IPS-18a (cell line): ENCODE results near the gene TMED3.

Source experiments
- H3K27ac ChIP-seq: one replicate; pipeline ENCODE4 v1.5.1; 2013; ENCODE audit warnings: low read length
- H3K27me3 ChIP-seq: one replicate; pipeline ENCODE4 v1.6.1; 2013; ENCODE audit warnings: mild to moderate bottlenecking, low read length; ENCODE audit not compliant: control insufficient read depth, insufficient read depth
- H3K36me3 ChIP-seq: one replicate; pipeline ENCODE4 v1.6.1; 2013; ENCODE audit warnings: low read depth, low read length; ENCODE audit not compliant: control insufficient read depth
- H3K4me1 ChIP-seq: one replicate; pipeline ENCODE4 v1.6.1; 2013; ENCODE audit warnings: low read depth, low read length; ENCODE audit not compliant: control insufficient read depth
- H3K4me3 ChIP-seq: one replicate; pipeline ENCODE4 v1.5.1; 2013; ENCODE audit warnings: low read length
- H3K9ac ChIP-seq: one replicate; pipeline ENCODE4 v1.6.1; 2013; ENCODE audit warnings: mild to moderate bottlenecking, low read length, moderate library complexity
- H3K9me3 ChIP-seq: one replicate; pipeline ENCODE4 v1.6.1; 2013; ENCODE audit warnings: low read depth, low read length; ENCODE audit not compliant: control insufficient read depth

TMED3 gene

GRCh38 chr15:79321876-79322275, 11.0 kb downstream of the TMED3 start:
- Histone ChIP-seq H3K27ac (no peak overlapping the region), H3K36me3 (peaks cover 24% of the 10 kb centered on the region), H3K4me3 (no peak overlapping the region), H3K4me1 (no peaks in the 10 kb centered on the region), H3K9me3 (no peaks in the 10 kb centered on the region), H3K9ac (no peak overlapping the region), H3K27me3 (no peaks in the 10 kb centered on the region)

- Histone ChIP-seq H3K36me3 (peaks cover 19% of the 10 kb centered on the region), H3K27ac (no peak overlapping the region), H3K9ac (no peak overlapping the region)
Observed at GRCh38 chr15:79322306-79322705, 11.4 kb downstream of the TMED3 start.

GRCh38 chr15:79322945-79323344, 12.0 kb downstream of the TMED3 start:
- H3K27me3 ChIP-seq = no peaks in the 10 kb centered on the region
- no peaks in the 10 kb centered on the region for H3K9me3 ChIP-seq
- no peak overlapping the region for H3K9ac ChIP-seq
- H3K4me1 ChIP-seq = no peaks in the 10 kb centered on the region
- H3K4me3 ChIP-seq = no peak overlapping the region
- H3K27ac ChIP-seq = no peak overlapping the region
- H3K36me3 ChIP-seq = peaks cover 16% of the 10 kb centered on the region

More at GRCh38 chr15:79322306-79322705, 11.4 kb downstream of the TMED3 start:
- no peak overlapping the region for H3K4me3 ChIP-seq
- H3K4me1 ChIP-seq = no peaks in the 10 kb centered on the region
- H3K9me3 ChIP-seq = no peaks in the 10 kb centered on the region
- no peaks in the 10 kb centered on the region for H3K27me3 ChIP-seq

- H3K4me1 ChIP-seq = no peaks in the 10 kb centered on the region
- H3K27me3 ChIP-seq = no peaks in the 10 kb centered on the region
- H3K36me3 ChIP-seq = no peaks in the 10 kb centered on the region
- no peaks in the 10 kb centered on the region for H3K9me3 ChIP-seq
- no peak overlapping the region for H3K9ac ChIP-seq
- no peak overlapping the region for H3K27ac ChIP-seq
- no peak overlapping the region for H3K4me3 ChIP-seq
Observed at GRCh38 chr15:79329171-79329611, 18.3 kb downstream of the TMED3 start.

- Histone ChIP-seq H3K9ac (no peak overlapping the region), H3K27me3 (no peaks in the 10 kb centered on the region), H3K9me3 (no peaks in the 10 kb centered on the region), H3K36me3 (no peaks in the 10 kb centered on the region), H3K4me1 (no peaks in the 10 kb centered on the region), H3K4me3 (no peak overlapping the region), H3K27ac (no peak overlapping the region)
Observed at GRCh38 chr15:79332824-79333510, 22.1 kb downstream of the TMED3 start.

GRCh38 chr15:79337591-79337990, 26.7 kb downstream of the TMED3 start:
- H3K4me1 ChIP-seq = no peaks in the 10 kb centered on the region
- no peak overlapping the region for H3K9ac ChIP-seq
- H3K27ac ChIP-seq = no peak overlapping the region
- no peak overlapping the region for H3K4me3 ChIP-seq
- no peaks in the 10 kb centered on the region for H3K9me3 ChIP-seq
- no peaks in the 10 kb centered on the region for H3K36me3 ChIP-seq
- no peaks in the 10 kb centered on the region for H3K27me3 ChIP-seq

- Histone ChIP-seq H3K4me3 (no peak overlapping the region), H3K9ac (no peak overlapping the region), H3K27me3 (no peaks in the 10 kb centered on the region), H3K27ac (no peak overlapping the region), H3K9me3 (no peaks in the 10 kb centered on the region), H3K4me1 (no peaks in the 10 kb centered on the region), H3K36me3 (no peaks in the 10 kb centered on the region)
Observed at GRCh38 chr15:79339588-79340314, 28.8 kb downstream of the TMED3 start.

GRCh38 chr15:79340315-79340602, 29.3 kb downstream of the TMED3 start:
- Histone ChIP-seq H3K9me3 (no peaks in the 10 kb centered on the region), H3K9ac (no peak overlapping the region), H3K4me1 (no peaks in the 10 kb centered on the region), H3K27me3 (no peaks in the 10 kb centered on the region), H3K27ac (no peak overlapping the region), H3K4me3 (no peak overlapping the region), H3K36me3 (no peaks in the 10 kb centered on the region)

- no peaks in the 10 kb centered on the region for H3K36me3 ChIP-seq
- H3K27me3 ChIP-seq = no peaks in the 10 kb centered on the region
- H3K27ac ChIP-seq = no peak overlapping the region
- H3K4me3 ChIP-seq = no peak overlapping the region
- no peaks in the 10 kb centered on the region for H3K4me1 ChIP-seq
- no peak overlapping the region for H3K9ac ChIP-seq
- H3K9me3 ChIP-seq = no peaks in the 10 kb centered on the region
Observed at GRCh38 chr15:79341396-79341795, 30.5 kb downstream of the TMED3 start.

GRCh38 chr15:79349525-79349924, 38.6 kb downstream of the TMED3 start:
- no peaks in the 10 kb centered on the region for H3K27me3 ChIP-seq
- no peak overlapping the region for H3K4me3 ChIP-seq
- no peaks in the 10 kb centered on the region for H3K4me1 ChIP-seq
- no peak overlapping the region for H3K27ac ChIP-seq
- H3K9ac ChIP-seq = no peak overlapping the region
- H3K9me3 ChIP-seq = no peaks in the 10 kb centered on the region
- H3K36me3 ChIP-seq = no peaks in the 10 kb centered on the region

- H3K27me3 ChIP-seq = no peaks in the 10 kb centered on the region
- H3K9me3 ChIP-seq = no peaks in the 10 kb centered on the region
- no peak overlapping the region for H3K27ac ChIP-seq
- no peak overlapping the region for H3K9ac ChIP-seq
- no peak overlapping the region for H3K4me3 ChIP-seq
- H3K4me1 ChIP-seq = no peaks in the 10 kb centered on the region
- H3K36me3 ChIP-seq = no peaks in the 10 kb centered on the region
Observed at GRCh38 chr15:79352206-79352605, 41.3 kb downstream of the TMED3 start.

GRCh38 chr15:79357566-79357965, 46.7 kb downstream of the TMED3 start:
- Histone ChIP-seq H3K9me3 (no peaks in the 10 kb centered on the region), H3K9ac (no peak overlapping the region), H3K27me3 (no peaks in the 10 kb centered on the region), H3K36me3 (no peaks in the 10 kb centered on the region), H3K27ac (no peak overlapping the region), H3K4me1 (no peaks in the 10 kb centered on the region), H3K4me3 (no peak overlapping the region)
